Activated naive CD4-positive, alpha-beta T cell treated with anti-CD3 and anti-CD28 coated beads, Interleukin-2, amount 50 U/mL, for 24 hours (primary cell): Measurements from ENCODE around the gene TMBIM1.

ENCODE experiments used
- H3K27ac Mint-ChIP-seq: one replicate; pipeline ENCODE4 v1.8.0; 2021; ENCODE audit warnings: mild to moderate bottlenecking, mixed read lengths
- H3K27me3 Mint-ChIP-seq: one replicate; pipeline ENCODE4 v1.8.0; 2021; ENCODE audit warnings: mixed read lengths
- H3K36me3 Mint-ChIP-seq: one replicate; pipeline ENCODE4 v1.8.0; 2021; ENCODE audit warnings: mixed read lengths
- H3K4me1 Mint-ChIP-seq: one replicate; pipeline ENCODE4 v1.8.0; 2021; ENCODE audit warnings: mixed read lengths
- H3K4me3 Mint-ChIP-seq: one replicate; pipeline ENCODE4 v1.8.0; 2021; ENCODE audit warnings: mild to moderate bottlenecking, mixed read lengths
- H3K9me3 Mint-ChIP-seq: one replicate; pipeline ENCODE4 v1.8.0; 2021; ENCODE audit warnings: mixed read lengths

The TMBIM1 gene

GRCh38 chr2:218306184-218306920 is 14.0 kb upstream of the TMBIM1 start:
- Mint-ChIP-seq H3K27me3 (no peaks in the 10 kb centered on the region), H3K36me3 (no peaks in the 10 kb centered on the region), H3K4me1 (peaks cover 10% of the 10 kb centered on the region), H3K9me3 (no peaks in the 10 kb centered on the region), H3K27ac (no peak overlapping the region), H3K4me3 (no peak overlapping the region)

DNA sequence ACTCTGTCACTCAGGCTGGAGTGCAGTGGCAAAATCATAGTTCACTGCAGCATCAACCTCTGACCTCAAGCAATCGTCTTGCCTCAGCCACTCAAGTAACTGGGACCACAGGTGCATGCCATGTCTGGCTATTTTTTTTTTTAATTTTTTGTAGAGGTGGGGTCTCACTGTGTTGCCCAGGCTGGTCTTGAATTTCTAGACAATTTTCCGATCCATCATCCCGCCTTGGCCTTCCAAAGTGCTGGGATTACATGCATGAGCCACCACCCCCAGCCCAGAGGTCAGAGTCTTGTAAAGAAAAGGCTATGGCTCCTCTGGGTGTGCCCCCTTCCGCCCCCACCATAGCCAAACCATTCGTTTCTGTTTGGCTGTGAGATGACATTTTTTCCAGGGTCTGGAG is 13.1 kb upstream of the TMBIM1 start:
- no peaks in the 10 kb centered on the region for H3K9me3 Mint-ChIP-seq
- no peaks in the 10 kb centered on the region for H3K36me3 Mint-ChIP-seq
- H3K27me3 Mint-ChIP-seq: no peaks in the 10 kb centered on the region
- H3K27ac Mint-ChIP-seq: no peak overlapping the region
- peaks cover 13% of the 10 kb centered on the region for H3K4me1 Mint-ChIP-seq
- H3K4me3 Mint-ChIP-seq: no peak overlapping the region

DNA sequence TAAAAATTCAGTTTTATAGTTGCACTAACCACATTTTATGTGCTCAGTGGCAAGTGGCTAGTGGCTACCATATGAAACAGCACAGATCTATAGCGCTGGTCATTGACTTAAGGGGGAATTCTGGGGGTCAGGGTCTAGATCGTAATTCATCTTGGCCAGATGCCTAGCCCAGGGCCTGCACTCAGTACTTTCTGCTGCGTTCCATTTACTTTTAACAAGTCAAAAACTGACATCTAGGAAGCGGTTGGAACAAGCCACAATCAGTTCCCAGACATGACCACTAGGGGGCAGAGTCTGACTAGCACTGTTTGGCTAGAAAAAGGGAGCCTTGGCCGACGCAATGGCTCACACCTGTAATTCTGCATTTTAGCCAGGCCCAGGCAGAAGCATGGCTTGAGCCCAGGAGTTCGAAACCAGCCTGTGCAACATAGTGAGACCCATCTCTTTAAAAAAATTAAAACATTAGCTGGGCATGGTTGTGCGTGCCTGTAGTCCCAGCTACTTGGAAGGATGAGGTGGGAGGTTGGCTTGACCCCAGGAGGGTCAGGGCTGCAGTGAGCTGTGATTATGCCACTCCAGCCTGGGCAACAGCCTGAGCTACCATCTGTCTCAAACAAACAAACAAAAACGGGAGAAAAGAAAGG is 9.0 kb upstream of the TMBIM1 start:
- Mint-ChIP-seq H3K9me3 (no peaks in the 10 kb centered on the region), H3K27ac (no peak overlapping the region), H3K27me3 (no peaks in the 10 kb centered on the region), H3K36me3 (no peaks in the 10 kb centered on the region), H3K4me1 (peaks cover 5% of the 10 kb centered on the region), H3K4me3 (no peak overlapping the region)

DNA sequence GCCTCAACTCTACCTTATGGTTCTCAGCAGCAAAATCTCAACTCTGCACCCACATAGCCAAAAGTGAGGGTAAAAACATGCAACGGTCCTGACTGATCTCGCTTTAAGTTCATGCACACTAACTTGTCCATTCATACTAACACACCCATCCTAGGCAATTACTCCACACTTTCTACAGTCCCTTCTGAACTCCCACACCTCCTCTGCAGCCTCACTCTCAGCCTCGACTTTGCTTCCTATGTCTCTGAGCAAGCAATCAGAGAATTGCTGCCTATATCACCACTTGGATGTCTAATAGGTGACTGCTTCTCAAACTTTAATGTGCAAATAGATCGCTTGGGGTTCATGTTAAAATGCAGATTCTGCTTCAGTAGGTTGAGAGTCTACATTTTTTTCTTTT is 7.8 kb upstream of the TMBIM1 start:
- H3K36me3 Mint-ChIP-seq: no peaks in the 10 kb centered on the region
- no peaks in the 10 kb centered on the region for H3K9me3 Mint-ChIP-seq
- H3K27me3 Mint-ChIP-seq: no peaks in the 10 kb centered on the region
- H3K4me3 Mint-ChIP-seq: no peak overlapping the region
- no peak overlapping the region for H3K27ac Mint-ChIP-seq
- H3K4me1 Mint-ChIP-seq: peaks cover 5% of the 10 kb centered on the region

GRCh38 chr2:218298314-218298875 is 6.1 kb upstream of the TMBIM1 start:
- Mint-ChIP-seq H3K4me3 (no peak overlapping the region), H3K27ac (no peak overlapping the region), H3K36me3 (no peaks in the 10 kb centered on the region), H3K9me3 (no peaks in the 10 kb centered on the region), H3K4me1 (peaks cover 16% of the 10 kb centered on the region), H3K27me3 (no peaks in the 10 kb centered on the region)

GRCh38 chr2:218296847-218297246 is 4.5 kb upstream of the TMBIM1 start:
- no peak overlapping the region for H3K27ac Mint-ChIP-seq
- no peak overlapping the region for H3K4me3 Mint-ChIP-seq
- peaks cover 23% of the 10 kb centered on the region for H3K4me1 Mint-ChIP-seq
- H3K27me3 Mint-ChIP-seq: no peaks in the 10 kb centered on the region
- H3K9me3 Mint-ChIP-seq: no peaks in the 10 kb centered on the region
- H3K36me3 Mint-ChIP-seq: no peaks in the 10 kb centered on the region

DNA sequence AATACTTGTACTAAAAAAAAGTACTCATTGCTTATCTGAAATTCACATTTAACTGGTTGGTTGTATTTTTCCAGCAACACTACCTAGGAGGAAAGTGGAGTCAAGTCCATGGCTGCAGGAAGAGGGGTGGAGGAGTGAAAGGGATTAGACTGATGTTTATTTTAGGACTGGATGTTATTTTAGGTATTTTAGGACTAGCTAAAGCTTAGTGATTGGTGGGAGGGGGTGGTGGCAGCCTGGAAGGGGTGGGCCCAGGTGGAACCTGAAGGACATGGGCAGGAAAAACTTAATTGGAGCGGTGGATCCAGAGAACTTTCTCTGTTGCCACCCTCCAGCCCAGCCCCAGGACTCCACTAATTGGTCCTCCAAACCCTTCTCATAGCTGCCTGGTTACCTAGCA is 3.9 kb upstream of the TMBIM1 start:
- H3K36me3 Mint-ChIP-seq: no peaks in the 10 kb centered on the region
- H3K27ac Mint-ChIP-seq: no peak overlapping the region
- H3K27me3 Mint-ChIP-seq: no peaks in the 10 kb centered on the region
- peaks cover 19% of the 10 kb centered on the region for H3K4me1 Mint-ChIP-seq
- no peak overlapping the region for H3K4me3 Mint-ChIP-seq
- no peaks in the 10 kb centered on the region for H3K9me3 Mint-ChIP-seq

DNA sequence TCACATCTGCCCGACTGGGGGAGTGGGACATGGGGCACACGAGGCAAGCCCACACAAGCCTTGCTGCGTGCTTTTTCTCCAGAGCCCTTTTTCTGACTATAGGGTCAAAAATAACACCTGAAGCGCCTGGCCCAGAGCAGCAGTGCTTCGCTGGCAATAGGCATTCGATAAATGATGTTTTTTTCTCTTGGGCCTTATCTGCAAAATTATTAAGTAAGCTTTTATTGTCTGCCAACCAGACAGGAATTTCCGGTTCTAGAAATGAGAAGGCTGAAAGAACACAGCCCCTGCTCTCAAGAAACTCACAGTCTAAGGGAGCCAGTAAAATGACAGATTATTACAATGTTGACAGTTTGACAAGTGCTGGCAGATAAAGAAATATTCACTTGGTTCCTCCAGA is 2.7 kb upstream of the TMBIM1 start:
- Mint-ChIP-seq H3K4me3 (no peak overlapping the region), H3K4me1 (peaks cover 29% of the 10 kb centered on the region), H3K27ac (no peak overlapping the region), H3K36me3 (no peaks in the 10 kb centered on the region), H3K27me3 (no peaks in the 10 kb centered on the region), H3K9me3 (no peaks in the 10 kb centered on the region)

GRCh38 chr2:218294430-218295022 is 2.2 kb upstream of the TMBIM1 start:
- H3K27ac Mint-ChIP-seq: no peak overlapping the region
- H3K27me3 Mint-ChIP-seq: no peaks in the 10 kb centered on the region
- H3K36me3 Mint-ChIP-seq: no peaks in the 10 kb centered on the region
- H3K4me1 Mint-ChIP-seq: peaks cover 34% of the 10 kb centered on the region
- H3K4me3 Mint-ChIP-seq: no peak overlapping the region
- no peaks in the 10 kb centered on the region for H3K9me3 Mint-ChIP-seq

DNA sequence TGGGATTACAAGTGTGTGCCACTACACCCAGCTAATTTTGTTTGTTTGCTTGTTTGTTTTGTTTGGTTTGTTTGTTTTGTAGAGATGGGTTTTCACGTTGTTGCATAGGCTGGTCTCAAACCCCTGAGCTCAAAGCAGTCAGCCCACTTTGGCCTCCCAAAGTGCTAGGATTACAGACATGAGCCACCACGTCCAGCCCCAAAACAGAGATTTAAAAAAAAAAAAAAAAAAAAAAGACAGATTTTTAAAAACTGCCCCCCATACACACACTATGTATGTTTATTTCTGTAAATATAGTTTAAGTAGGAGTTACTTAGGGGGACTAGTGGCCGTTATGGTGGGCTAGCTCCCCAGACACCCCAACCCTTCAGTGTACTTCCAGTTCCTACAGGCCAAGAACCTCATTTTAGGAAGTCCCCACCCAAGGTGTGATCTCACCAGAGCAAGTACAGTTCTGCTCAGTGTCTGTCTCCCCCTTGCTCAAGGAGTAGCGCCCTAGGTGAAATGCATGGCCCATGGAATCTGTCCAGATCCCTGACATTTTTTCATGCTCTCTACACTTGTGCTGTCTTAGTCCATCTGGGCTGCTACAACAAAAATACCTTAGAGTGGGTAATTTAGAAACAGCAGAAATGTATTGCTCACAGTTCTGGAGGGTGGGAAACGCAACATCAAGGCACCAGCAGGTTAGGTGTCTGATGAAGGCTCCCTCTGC is 1.6 kb upstream of the TMBIM1 start:
- Mint-ChIP-seq H3K4me3 (no peak overlapping the region), H3K36me3 (no peaks in the 10 kb centered on the region), H3K9me3 (no peaks in the 10 kb centered on the region), H3K4me1 (peaks cover 40% of the 10 kb centered on the region), H3K27ac (peak overlapping the region; percentile 68), H3K27me3 (no peaks in the 10 kb centered on the region)

GRCh38 chr2:218291318-218292047 is 820 bp downstream of the TMBIM1 start:
- peak overlapping the region; percentile 94 for H3K27ac Mint-ChIP-seq
- peak overlapping the region; percentile 92 for H3K4me3 Mint-ChIP-seq
- H3K27me3 Mint-ChIP-seq: no peaks in the 10 kb centered on the region
- no peaks in the 10 kb centered on the region for H3K36me3 Mint-ChIP-seq
- H3K4me1 Mint-ChIP-seq: peaks cover 61% of the 10 kb centered on the region
- H3K9me3 Mint-ChIP-seq: no peaks in the 10 kb centered on the region

- no peaks in the 10 kb centered on the region for H3K27me3 Mint-ChIP-seq
- peak overlapping the region; percentile 94 for H3K27ac Mint-ChIP-seq
- H3K4me3 Mint-ChIP-seq: peak overlapping the region; percentile 92
- no peaks in the 10 kb centered on the region for H3K9me3 Mint-ChIP-seq
- no peaks in the 10 kb centered on the region for H3K36me3 Mint-ChIP-seq
- H3K4me1 Mint-ChIP-seq: peaks cover 70% of the 10 kb centered on the region
Observed at GRCh38 chr2:218290316-218291261, 1.7 kb downstream of the TMBIM1 start.

DNA sequence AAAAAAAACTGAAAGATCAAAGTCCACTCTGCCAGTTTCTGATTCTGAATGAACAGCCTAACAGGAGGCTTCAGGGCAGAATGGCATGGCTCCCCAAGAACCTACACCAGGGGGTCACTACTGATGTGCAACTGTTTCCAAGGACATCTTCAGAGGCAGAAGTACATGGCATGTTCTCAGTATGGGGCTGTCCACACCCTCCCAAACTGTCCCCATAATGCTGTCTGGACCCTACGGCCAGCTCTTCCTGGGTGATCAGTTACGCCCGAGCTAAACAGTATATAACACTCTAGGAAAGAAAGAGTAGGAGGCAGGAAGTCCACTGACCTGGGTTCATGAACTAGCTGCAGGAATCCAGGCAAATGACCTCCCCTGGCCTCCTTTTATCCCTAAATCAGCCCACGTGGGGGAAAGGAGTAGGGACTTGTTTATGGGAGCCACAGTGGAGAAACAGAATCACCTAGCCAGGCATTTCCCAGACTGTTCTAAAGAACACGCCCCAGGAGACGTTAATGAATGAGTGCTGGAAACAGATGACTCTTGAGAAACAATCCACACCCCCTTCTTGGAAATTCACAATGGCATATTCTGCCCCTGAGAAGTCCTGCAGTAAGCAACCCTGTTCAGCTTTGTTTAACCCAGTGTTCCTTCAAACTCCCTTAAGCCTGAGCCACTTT is 2.5 kb downstream of the TMBIM1 start:
- Mint-ChIP-seq H3K4me3 (peak overlapping the region; percentile 92), H3K9me3 (no peaks in the 10 kb centered on the region), H3K27ac (peak overlapping the region; percentile 94), H3K4me1 (peaks cover 78% of the 10 kb centered on the region), H3K27me3 (no peaks in the 10 kb centered on the region), H3K36me3 (no peaks in the 10 kb centered on the region)
